HEK293T (cell line): ENCODE results near the gene SRGAP3.

ENCODE experiments used
- L3MBTL2 ChIP-seq: fragments of 450-650 bp; conservative IDR thresholded peaks from 2 replicates; pipeline ENCODE4 v1.6.1; 2016; ENCODE audit warnings: mild to moderate bottlenecking
- SP1 ChIP-seq: fragments of 450-650 bp; IDR thresholded peaks from 2 replicates; pipeline ENCODE4 v1.6.1; 2017
- SUZ12 ChIP-seq: fragments of 450-650 bp; IDR thresholded peaks from 2 replicates; pipeline ENCODE4 v1.6.1; 2016; ENCODE audit warnings: mild to moderate bottlenecking
- TARDBP ChIP-seq: fragments of 450-650 bp; IDR thresholded peaks from 2 replicates; pipeline ENCODE4 v1.6.1; 2016

DNA sequence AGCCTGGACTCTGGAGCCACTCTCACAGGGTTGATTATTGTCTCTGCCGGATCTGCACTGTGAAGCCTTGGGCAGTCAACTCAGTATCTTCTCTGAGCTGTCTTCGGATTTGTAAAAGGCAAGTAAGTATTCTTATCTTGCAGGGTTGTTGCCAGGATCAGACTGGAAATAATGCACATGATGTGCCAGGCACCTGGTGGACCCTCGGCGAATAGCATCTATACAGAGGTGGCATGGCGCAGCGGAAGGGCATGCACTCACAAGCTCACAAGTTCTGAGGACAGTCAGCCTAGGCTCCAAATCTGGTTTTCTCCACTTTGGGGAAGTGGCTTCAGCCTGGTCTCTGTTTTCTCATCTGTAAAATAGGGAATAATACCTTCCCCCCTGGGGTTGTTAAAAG is 113.9 kb downstream of the SRGAP3 start:
- TF ChIP-seq L3MBTL2 (no peak), TARDBP (no peak), SP1 (no peak), SUZ12 (no peak)
